HepG2 (cell line): ENCODE data around the gene OSBPL10.

Experiments
- CTCF ChIP-seq: sonication (generic); formaldehyde crosslinking; IDR thresholded peaks from 2 replicates; pipeline ENCODE4 v1.5.0; 2020; ENCODE audit warnings: mild to moderate bottlenecking, missing genetic modification reagents, moderate library complexity
- SUZ12 ChIP-seq: fragments of 150-350 bp; IDR thresholded peaks from 2 replicates; pipeline ENCODE4 v1.6.1; 2014; ENCODE audit warnings: low read depth, low read length
- TCF7L2 ChIP-seq: IDR thresholded peaks from 2 replicates; pipeline ENCODE4 v1.6.1; 2011; ENCODE audit warnings: mild to moderate bottlenecking, low read depth, low read length, moderate library complexity

GRCh38 chr3:31763731-31764130, 217.3 kb downstream of the OSBPL10 start:
- TF ChIP-seq SUZ12 (no peak), TCF7L2 (no peak), CTCF (no peak)
